ENCODE results near the gene ATP6V1G3. TPM values are rescaled to one million over a fixed set of nuclear protein-coding genes. Genes with fewer than 3 reads are reported as not detected.

ATP6V1G3 gene
- total and polyA plus RNA-seq, 12 donors = not detected

- Histone ChIP-seq H3K27ac (peak overlapping the region in 1 of 10 donors; percentile 39), H3K27me3 (no peaks in the 10 kb centered on the region), H3K36me3 (no peaks in the 10 kb centered on the region), H3K9me3 (peaks cover 0 to 5% (median 0%) of the 10 kb centered on the region in 11 donors), H3K4me1 (peaks cover 0 to 10% (median 0%) of the 10 kb centered on the region in 9 donors), H3K4me3 (no peak overlapping the region)
- DNase-seq = no peak
- WGBS, 2 donors = 53% methylated on average over 2 of the region's 2 CpGs
- intact Hi-C loops (cut with DNase I) = no loop called here
- TF ChIP-seq CTCF (IDR thresholded peaks at IDR 0.05) = no peak
- no peak for ATAC-seq
Measured at GRCh38 chr1:198543670-198544260, 3.3 kb upstream of the ATP6V1G3 start.

- ATAC-seq = no peak
- H3K4me1 ChIP-seq = peaks cover 0 to 10% (median 0%) of the 10 kb centered on the region in 9 donors
- intact Hi-C loops (cut with DNase I) = no loop called here
- no peak for DNase-seq
- no peaks in the 10 kb centered on the region for H3K36me3 ChIP-seq
- whole genome bisulfite sequencing, 2 donors = 76 to 78% methylated on average over 1 of the region's 1 CpG
- H3K9me3 ChIP-seq = peaks cover 0 to 5% (median 0%) of the 10 kb centered on the region in 11 donors
- no peak for TF ChIP-seq CTCF (IDR thresholded peaks at IDR 0.05)
- no peak overlapping the region for H3K4me3 ChIP-seq
- no peak overlapping the region for H3K27ac ChIP-seq
- H3K27me3 ChIP-seq = no peaks in the 10 kb centered on the region
Measured at GRCh38 chr1:198542632-198543031, 2.2 kb upstream of the ATP6V1G3 start.

- peaks cover 0 to 4% (median 0%) of the 10 kb centered on the region in 11 donors for H3K9me3 ChIP-seq
- ATAC-seq = no peak
- H3K4me1 ChIP-seq = peaks cover 0 to 10% (median 0%) of the 10 kb centered on the region in 9 donors
- no peak overlapping the region for H3K4me3 ChIP-seq
- intact Hi-C loops (cut with DNase I) = no loop called here
- no peak overlapping the region for H3K27ac ChIP-seq
- no peak for DNase-seq
- WGBS, 2 donors = 91 to 94% methylated on average over 3 of the region's 3 CpGs
- no peaks in the 10 kb centered on the region for H3K36me3 ChIP-seq
- no peaks in the 10 kb centered on the region for H3K27me3 ChIP-seq
- TF ChIP-seq CTCF (IDR thresholded peaks at IDR 0.05) = no peak
Measured at GRCh38 chr1:198541737-198542136, 1.3 kb upstream of the ATP6V1G3 start.

GRCh38 chr1:198538579-198539364 lies 1.7 kb downstream of the ATP6V1G3 start:
- Histone ChIP-seq H3K4me1 (peaks cover 0 to 7% (median 0%) of the 10 kb centered on the region in 9 donors), H3K27ac (no peak overlapping the region), H3K9me3 (no peaks in the 10 kb centered on the region), H3K27me3 (no peaks in the 10 kb centered on the region), H3K4me3 (no peak overlapping the region), H3K36me3 (no peaks in the 10 kb centered on the region)
- intact Hi-C loops (cut with DNase I) = no loop called here
- 93 to 94% methylated on average over 7 of the region's 7 CpGs for WGBS, 2 donors
- DNase-seq (no peak), ATAC-seq (no peak)
- no peak for TF ChIP-seq CTCF (IDR thresholded peaks at IDR 0.05)
